Hepatic stellate cell (primary cell): ENCODE measurements around the gene PHACTR1.

ENCODE experiments used
- DNase-seq: peaks from one replicate; pipeline ENCODE4 v3.0.0; 2011; ENCODE audit warnings: low spot score

Gene PHACTR1

DNA sequence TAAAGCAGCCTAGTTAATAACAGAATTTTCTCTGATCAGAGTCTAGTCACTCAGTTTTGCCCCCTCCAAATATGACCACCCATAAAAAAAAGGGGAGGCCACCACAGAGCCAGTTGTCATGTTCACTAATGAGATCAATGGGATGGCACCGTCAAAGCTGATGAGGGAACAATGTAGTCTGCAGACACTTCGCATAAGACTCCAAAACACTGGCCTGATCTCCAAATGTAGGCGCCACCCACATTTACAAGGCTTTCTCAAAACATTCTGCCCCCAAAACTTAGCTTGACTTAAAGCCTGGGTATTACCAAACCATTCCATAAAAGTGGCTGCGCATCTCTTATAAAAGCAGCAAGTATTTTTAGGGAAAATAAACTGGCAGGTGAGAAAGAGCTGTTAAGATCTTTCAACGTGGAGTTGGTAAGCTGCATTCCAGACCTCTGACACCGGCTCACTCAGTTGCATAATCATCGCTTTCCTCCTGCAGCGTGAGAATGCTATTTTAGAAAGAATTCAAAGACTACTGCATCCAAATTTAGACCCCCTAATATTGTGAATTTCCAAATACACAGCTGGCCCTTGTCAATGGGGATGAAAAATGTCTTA, 552.4 kb downstream of the PHACTR1 start:
- DNase-seq, result peak; percentile 16

DNA sequence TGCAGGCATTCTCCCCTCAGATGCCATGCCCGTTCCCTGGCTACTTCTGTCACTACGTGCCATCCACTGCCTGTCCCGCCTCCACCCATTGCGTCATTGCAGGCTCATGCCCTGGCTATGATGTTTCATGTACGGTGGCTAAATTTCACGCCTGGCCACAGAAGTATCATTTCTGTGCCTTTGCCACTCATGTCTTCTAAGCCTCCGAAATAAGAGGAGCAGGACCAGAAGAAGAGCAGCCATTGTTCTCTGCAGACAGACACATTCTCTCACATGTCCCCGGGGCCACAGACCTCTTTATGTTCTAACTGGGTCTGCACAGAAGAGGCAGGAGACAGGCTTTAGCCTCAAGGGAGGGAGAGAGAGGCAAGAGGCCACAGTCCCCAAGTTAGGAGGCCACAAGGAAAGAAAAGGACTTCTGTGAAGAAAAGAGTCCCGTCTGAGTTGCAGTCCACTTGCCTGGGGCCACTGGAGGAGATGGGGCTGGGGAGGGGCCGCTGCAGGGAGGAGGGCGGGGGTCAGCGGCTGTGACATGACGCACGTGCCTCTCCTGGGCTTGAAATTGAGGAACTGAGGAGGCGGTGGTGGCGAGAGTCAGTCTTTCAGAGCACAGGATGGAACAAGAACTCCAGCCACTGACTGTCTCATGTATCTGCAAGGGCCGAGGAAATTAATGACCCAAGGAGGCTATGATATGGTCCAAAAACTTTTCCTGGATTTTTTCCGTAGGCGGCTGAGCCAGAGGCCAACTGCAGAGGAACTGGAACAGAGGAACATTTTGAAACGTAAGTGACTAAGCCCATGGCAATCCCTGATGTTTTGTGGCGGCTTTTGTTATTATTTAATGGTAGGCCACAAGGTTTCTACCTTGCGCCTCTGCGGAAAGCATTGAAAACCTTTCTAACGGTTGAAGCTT, 555.8 kb downstream of the PHACTR1 start:
- DNase-seq, result no peak

DNA sequence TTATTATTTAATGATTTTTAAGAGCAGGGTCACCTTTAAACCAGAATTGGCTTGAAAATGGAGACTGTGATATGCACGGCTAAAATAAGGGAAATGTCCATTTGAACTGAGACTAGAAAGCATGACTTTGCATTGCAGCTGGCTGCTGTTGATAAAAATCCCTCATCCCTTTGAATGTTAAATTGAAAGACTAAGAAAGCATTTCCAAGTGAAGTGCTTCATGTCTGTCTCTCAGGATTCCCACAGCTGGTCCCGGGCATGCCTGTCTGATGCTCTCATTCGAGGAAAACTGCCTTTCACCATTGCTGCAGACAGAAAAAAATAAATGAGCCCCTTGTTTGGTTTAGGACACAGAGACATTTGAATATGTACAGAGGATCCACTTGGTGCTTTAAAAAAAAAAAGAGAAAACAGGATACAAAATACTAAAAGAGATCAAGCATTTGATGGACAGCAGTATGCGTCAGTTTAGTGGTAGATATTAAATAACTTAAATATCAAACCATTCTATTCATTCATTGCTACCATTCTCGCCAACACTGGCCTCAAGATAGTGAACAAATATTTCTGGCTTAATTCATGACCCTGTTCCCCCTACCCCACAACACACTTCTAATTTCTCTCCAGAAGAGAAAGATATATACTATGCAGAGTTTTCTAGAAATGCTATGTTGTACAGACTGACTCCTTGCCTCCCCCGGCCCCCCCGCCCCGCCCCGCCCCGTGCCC, 556.8 kb downstream of the PHACTR1 start:
- no peak for DNase-seq

- DNase-seq, result no peak
These were observed 557.6 kb downstream of the PHACTR1 start for GRCh38 chr6:13273931-13274706.

DNA sequence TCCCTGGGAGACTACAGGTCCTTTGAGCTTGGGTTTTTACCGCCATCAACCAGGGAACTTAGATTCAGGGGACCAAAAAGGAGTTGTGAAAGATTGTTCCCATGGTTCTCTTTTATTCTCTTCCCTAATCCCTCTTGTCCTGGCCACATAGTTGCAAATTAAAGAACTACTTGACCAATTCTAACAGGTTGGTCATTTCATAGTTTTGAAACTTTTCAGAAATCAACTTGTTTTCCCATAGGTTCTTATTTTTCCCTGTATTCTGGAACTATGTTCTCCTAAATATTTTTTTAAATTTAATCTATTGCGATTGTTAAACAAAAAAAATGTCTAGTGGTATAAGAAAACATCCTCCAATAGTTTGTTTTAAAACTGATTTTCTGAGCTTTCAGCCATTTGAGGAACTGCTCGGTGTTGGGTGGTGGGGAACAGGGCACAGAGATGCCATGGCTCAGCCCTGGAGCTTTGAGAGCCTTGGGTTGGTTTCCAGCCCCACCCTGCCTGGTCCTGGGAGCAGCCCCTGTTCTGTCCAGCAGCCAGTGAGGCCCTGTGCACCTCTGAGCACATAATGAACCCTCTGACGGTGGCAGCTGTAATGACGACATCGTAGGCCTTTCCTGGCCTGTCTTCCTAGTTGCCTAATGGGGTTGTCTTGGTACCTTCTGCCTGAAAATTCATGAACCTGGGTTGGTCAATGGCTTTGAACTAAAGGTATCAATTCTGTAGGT, 558.3 kb downstream of the PHACTR1 start:
- DNase-seq, result no peak

- DNase-seq, result no peak
These were observed 558.9 kb downstream of the PHACTR1 start for GRCh38 chr6:13275435-13275989.

DNA sequence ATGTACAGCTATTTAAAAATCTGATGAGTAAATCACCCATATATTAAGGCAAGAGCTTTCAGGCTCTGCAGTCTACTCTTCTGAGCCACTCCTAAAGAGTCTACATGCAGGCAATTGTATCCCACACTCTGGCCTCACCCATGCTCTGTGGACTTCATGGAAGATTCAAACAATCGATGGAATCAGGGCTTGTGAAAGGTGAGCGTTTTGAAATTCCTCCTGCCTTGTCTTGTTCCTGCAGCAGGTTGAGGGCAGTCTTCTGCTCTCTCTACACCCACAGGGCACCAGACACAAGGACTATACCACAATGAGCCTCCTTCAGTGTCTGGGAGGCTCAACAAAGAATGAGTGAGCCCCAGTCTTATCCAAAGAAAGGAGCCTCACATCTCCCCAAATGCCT, 560.7 kb downstream of the PHACTR1 start:
- no peak for DNase-seq

GRCh38 chr6:13278164-13278563, 561.6 kb downstream of the PHACTR1 start:
- no peak for DNase-seq

DNA sequence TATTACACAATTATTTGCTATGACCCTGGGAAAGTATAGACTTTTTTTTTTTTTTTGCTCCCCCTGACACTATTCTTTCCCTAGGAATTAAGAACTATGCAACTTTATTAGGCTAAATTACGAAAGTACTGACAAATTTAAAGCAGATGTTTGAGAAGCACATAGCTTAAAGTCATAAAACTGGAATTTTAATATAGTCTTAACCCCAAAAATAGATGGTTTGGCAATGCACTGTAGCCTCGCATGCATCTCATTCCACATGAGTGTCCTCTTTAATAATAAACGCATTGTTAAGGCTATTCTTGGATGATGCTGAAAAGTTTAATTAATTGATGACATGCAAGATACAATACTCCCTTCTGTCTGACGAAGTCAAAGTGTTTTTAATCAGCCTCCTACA, 562.4 kb downstream of the PHACTR1 start:
- no peak for DNase-seq

GRCh38 chr6:13280254-13280653, 563.7 kb downstream of the PHACTR1 start:
- no peak for DNase-seq

DNA sequence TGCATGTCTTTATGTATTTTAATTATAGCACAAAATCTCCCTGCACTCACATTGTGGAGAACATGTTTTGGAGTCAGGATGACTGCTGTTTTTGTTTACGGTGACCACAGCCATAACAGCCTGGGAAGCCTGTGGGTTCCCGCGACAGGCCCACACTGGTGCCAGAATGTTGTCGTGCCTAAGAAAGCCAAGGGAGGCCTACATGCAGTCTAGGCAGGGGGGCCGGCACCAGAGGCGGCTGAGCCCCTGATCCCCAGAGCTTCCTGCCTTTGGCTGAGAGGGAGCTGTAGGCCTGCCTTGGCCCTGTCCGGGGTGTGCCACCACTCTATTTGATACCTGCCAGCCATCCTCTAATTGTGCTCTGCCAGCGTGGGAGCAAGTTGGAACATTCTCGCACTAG, 565.1 kb downstream of the PHACTR1 start:
- DNase-seq, result no peak

DNA sequence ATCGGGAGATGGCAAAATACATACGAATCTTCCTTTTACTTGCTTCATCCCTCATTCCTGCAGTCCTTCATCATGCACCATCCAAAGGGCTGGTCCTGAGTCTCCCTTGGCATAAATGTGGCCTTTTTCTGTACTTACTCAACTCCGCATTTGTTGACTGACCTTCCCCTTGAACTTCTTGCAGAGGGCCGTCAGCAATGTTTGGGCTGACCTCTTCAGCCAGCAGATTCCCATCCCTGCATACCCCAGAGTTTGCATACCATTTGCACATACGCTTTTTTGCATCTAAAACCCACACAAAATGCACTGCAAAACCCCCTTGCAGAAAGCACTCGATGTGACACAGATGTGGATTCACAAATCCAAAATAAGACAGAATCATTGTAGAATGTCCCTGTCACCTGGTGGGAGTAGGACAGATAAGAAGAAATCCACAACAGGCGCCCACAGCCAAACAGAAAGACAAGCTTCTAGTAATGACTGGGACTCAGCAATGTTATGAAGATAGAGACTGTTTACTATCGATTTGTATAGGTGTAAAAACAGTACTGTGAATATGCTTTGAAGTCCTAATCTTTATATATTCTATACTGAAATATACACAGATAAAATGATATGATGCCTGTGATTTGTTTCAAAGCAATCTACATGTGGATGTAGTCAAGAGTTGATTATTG, 566.0 kb downstream of the PHACTR1 start:
- no peak for DNase-seq

- DNase-seq, result no peak
These were observed 566.8 kb downstream of the PHACTR1 start for GRCh38 chr6:13283331-13283730.

GRCh38 chr6:13284646-13285045, 568.1 kb downstream of the PHACTR1 start:
- no peak for DNase-seq

- no peak for DNase-seq
These were observed 569.1 kb downstream of the PHACTR1 start for GRCh38 chr6:13285705-13286104.

DNA sequence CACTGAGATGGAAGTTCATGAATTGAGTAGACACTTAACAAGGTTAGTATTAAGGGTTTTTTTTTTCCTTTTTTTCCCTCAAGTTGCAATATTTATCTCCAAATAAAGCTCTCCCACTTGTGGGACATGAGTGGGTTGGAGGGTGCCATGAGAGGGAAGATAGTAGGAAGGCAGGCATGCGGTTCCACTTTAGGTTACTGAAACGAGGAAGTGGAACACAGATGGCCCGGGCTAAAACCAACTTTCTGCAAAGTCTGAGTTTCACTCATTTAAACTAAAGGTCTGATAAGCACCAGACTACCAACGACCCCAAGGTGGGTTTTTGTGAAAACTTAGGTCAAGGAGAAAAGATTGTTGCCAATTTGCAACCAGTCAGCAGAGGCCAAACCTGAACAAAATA, 569.6 kb downstream of the PHACTR1 start:
- DNase-seq, result no peak

DNA sequence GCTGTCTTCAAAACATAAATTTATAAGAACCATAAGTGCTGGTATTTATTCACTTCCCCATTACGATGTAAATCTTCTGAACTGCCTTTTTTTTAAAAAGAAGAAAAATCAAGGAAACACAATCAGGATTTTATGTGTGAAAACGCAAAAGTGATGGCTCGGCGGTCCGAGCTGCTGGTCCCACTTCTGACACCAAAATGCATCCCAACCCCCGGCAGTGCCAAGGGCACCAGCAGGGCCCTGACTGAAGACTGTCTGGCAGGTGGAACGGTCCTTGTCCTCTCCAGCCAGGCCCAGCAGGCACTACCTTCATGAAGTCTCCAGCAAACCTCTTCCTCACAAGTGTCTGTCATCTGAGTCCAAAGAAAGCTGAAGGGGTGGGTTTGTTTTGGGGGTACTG, 570.5 kb downstream of the PHACTR1 start:
- no peak for DNase-seq

GRCh38 chr6:13288481-13288880, 571.9 kb downstream of the PHACTR1 start:
- no peak for DNase-seq

DNA sequence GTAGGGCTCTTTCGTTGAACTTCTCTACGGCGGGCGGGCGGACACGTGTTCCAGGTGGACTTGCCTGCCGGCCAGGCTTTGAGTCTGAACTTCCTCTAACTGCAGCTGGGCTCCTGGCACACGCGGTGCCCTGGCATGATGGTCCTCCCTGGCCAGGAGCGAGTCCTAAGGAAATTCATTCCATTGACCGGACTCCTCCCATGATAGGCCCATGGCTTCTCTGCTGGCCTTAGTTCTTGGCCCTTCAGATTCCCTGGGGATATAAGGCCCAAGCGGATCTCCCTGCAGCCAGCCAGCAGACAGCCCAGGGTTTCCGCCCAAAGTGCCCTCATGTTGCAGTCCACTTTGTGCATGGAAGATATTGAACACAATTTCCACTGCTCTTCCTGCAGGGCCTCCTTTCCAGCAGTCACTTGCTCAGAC, 572.4 kb downstream of the PHACTR1 start:
- no peak for DNase-seq

DNA sequence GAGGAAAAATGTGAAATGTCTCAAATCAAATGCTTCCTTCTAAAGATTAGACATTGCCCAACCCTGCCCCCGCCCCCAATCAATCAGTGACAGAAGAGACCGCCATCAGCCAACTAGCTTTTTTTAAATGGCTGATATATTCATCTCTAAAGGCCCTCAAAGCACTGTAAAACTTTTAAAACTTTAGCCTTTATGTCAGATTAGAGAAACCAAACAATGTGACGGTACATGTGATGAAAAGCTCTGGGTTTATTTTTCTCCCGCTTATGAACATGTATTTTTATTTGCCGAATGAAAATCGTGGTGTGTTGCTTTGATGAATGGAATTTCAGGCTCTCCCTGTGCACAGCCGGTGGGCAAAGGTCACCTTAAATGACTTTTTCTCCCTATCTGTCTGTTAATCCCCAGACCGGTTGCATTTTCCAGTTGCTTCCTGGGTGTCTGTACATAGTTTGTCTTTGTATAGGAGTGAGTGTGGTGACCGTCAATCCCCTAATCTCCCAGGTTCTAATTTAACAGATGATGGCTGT, 573.3 kb downstream of the PHACTR1 start:
- no peak for DNase-seq
